PC-9 (cell line): ENCODE measurements around the gene GOT2.

Experiments used
- EZH2 ChIP-seq: fragments of 200-600 bp; sonication (generic); IDR thresholded peaks from 2 replicates; pipeline ENCODE4 v1.8.0; 2017; ENCODE audit warnings: antibody characterized with exemption, low read depth
- TF ChIP-seq, protein P1 (sequence below): fragments of 200-600 bp; sonication (generic); conservative IDR thresholded peaks from 2 replicates; pipeline ENCODE4 v1.6.1; 2017; ENCODE audit warnings: mixed run types, antibody characterized with exemption, mild to moderate bottlenecking, moderate library complexity

DNA sequence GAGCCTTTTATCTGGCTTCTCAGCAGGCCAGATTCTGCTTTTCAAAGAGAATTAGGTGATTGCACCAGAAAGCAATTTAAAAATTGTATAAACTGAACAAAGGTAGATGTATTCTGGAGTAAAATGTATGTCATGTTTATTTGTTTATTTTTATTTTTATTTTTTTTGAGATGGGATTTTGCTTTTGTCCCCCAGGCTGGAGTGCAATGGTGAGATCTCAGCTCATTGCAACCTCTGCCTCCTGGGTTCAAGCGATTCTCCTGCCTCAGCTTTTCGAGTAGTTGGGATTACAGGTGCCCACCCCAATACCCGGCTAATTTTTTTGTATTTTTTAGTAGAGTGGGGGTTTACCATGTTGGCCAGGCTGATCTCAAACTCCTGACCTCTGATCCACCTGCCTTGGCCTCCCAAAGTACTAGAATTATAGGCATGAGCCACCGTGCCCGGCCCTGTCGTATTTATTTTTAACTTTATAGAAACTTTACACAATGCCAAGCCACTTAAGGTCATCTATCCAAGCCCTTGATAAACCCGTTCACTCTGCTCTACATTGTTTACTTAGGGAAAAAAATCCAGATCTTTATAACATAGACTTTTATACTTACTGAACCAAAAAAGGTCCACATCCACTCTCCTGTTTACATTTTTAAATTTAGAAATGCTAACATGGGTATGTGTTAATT is 22.7 kb upstream of the GOT2 start:
- TF ChIP-seq, protein P1, sequence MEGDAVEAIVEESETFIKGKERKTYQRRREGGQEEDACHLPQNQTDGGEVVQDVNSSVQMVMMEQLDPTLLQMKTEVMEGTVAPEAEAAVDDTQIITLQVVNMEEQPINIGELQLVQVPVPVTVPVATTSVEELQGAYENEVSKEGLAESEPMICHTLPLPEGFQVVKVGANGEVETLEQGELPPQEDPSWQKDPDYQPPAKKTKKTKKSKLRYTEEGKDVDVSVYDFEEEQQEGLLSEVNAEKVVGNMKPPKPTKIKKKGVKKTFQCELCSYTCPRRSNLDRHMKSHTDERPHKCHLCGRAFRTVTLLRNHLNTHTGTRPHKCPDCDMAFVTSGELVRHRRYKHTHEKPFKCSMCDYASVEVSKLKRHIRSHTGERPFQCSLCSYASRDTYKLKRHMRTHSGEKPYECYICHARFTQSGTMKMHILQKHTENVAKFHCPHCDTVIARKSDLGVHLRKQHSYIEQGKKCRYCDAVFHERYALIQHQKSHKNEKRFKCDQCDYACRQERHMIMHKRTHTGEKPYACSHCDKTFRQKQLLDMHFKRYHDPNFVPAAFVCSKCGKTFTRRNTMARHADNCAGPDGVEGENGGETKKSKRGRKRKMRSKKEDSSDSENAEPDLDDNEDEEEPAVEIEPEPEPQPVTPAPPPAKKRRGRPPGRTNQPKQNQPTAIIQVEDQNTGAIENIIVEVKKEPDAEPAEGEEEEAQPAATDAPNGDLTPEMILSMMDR, result no peak
- no peak for TF ChIP-seq EZH2
